Astrocyte (in vitro differentiated cells and primary cell): ENCODE results near the gene NR6A1. TPM values are rescaled to one million over a fixed set of nuclear protein-coding genes. Genes with fewer than 3 reads are reported as not detected.
A peak's percentile ranks its signal among the peaks of the same experiment; 100 is the strongest.

Source experiments
- DNase-seq: peaks from one replicate; pipeline ENCODE4 v3.0.0-alpha.2; 2010; ENCODE audit warnings: low read depth
- FAIRE-seq: peaks from 2 replicates; lab custom pipeline; 2011; peaks lifted over from hg19 to GRCh38; lab: Jason Lieb, UNC
- H2AFZ ChIP-seq: 2 replicates; pipeline ENCODE4 v1.6.0; 2012; ENCODE audit warnings: low read depth, low read length, inconsistent platforms
- H3K27ac ChIP-seq: 2 replicates; pipeline ENCODE4 v1.5.1; 2011; ENCODE audit warnings: low read depth, low read length, inconsistent platforms
- H3K27me3 ChIP-seq: 2 replicates; pipeline ENCODE4 v1.6.0; 2011; ENCODE audit warnings: low read length, inconsistent platforms; ENCODE audit not compliant: insufficient read depth
- H3K36me3 ChIP-seq: 2 replicates; pipeline ENCODE4 v1.5.1; 2011; ENCODE audit warnings: low read length, inconsistent platforms; ENCODE audit not compliant: insufficient read depth
- H3K4me1 ChIP-seq: 2 replicates; pipeline ENCODE4 v1.5.1; 2011; ENCODE audit warnings: low read length, inconsistent platforms; ENCODE audit not compliant: insufficient read depth
- H3K4me2 ChIP-seq: 2 replicates; pipeline ENCODE4 v1.6.0; 2012; ENCODE audit warnings: low read length, inconsistent platforms
- H3K4me3 ChIP-seq: 2 replicates; pipeline ENCODE4 v1.5.1; 2011; ENCODE audit warnings: low read depth, mild to moderate bottlenecking, low read length, inconsistent platforms; ENCODE audit not compliant: insufficient read depth
- H3K79me2 ChIP-seq: 2 replicates; pipeline ENCODE4 v1.6.0; 2012; ENCODE audit warnings: mild to moderate bottlenecking, low read length, inconsistent platforms; ENCODE audit not compliant: insufficient read depth
- H3K9ac ChIP-seq: 2 replicates; pipeline ENCODE4 v1.6.0; 2012; ENCODE audit warnings: mild to moderate bottlenecking, low read length, inconsistent platforms
- H3K9me3 ChIP-seq: 2 replicates; pipeline ENCODE4 v1.5.1; 2012; ENCODE audit warnings: low read depth, mild to moderate bottlenecking, low read length, inconsistent platforms; ENCODE audit not compliant: insufficient read depth
- H4K20me1 ChIP-seq: 2 replicates; pipeline ENCODE4 v1.6.0; 2012; ENCODE audit warnings: low read length, inconsistent platforms; ENCODE audit not compliant: insufficient read depth
- H3K27ac Mint-ChIP-seq: one replicate; pipeline ENCODE4 v1.8.0; 2021; ENCODE audit warnings: mild to moderate bottlenecking, mixed read lengths; ENCODE audit not compliant: unreplicated experiment
- H3K27me3 Mint-ChIP-seq: one replicate; pipeline ENCODE4 v1.8.0; 2021; ENCODE audit warnings: low read depth, mixed read lengths; ENCODE audit not compliant: unreplicated experiment
- H3K36me3 Mint-ChIP-seq: one replicate; pipeline ENCODE4 v1.8.0; 2021; ENCODE audit warnings: low read depth, mixed read lengths; ENCODE audit not compliant: unreplicated experiment
- H3K4me1 Mint-ChIP-seq: one replicate; pipeline ENCODE4 v1.8.0; 2021; ENCODE audit warnings: low read depth, mixed read lengths; ENCODE audit not compliant: unreplicated experiment
- H3K4me3 Mint-ChIP-seq: one replicate; pipeline ENCODE4 v1.8.0; 2021; ENCODE audit warnings: mild to moderate bottlenecking, moderate library complexity, mixed read lengths; ENCODE audit not compliant: unreplicated experiment
- H3K9me3 Mint-ChIP-seq: one replicate; pipeline ENCODE4 v1.8.0; 2021; ENCODE audit warnings: mild to moderate bottlenecking, mixed read lengths; ENCODE audit not compliant: unreplicated experiment
- EZH2 ChIP-seq: IDR thresholded peaks from 2 replicates; pipeline ENCODE4 v1.6.1; 2012; ENCODE audit warnings: mild to moderate bottlenecking, low read length, inconsistent platforms; ENCODE audit not compliant: insufficient read depth
- total RNA-seq: library from RNA; stranded (reverse); gene quantifications from 2 replicates; pipeline ENCODE4 v1.2.1, GENCODE V29; 2021
- TF ChIP-seq, protein P1 (sequence below): IDR thresholded peaks from 2 replicates; pipeline ENCODE4 v1.5.1; 2011; ENCODE audit warnings: low read depth, mild to moderate bottlenecking, inconsistent platforms, low read length, moderate library complexity; ENCODE audit not compliant: insufficient read depth

Gene NR6A1
- total RNA-seq, 1 donor from 2014 or later, result 20.8 TPM

DNA sequence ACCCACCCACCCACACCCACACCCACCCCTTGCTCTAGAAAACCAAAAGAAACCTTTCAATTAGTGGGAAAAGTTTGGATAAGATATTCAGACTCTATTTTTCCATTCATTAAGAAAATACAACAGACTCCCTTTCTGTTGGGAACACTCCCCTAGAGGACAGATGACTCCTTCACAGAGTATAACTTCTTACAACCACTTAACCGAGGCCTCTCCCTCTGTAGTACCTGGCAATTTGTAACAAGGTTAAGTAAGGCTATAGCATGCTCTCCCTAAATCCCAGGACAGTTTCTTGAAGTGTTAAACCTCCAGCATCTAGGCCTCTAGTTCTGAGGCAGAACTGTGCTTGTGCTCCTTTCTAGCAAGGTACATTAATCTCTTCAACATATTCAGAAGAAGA, 188.0 kb downstream of the NR6A1 start:
- Mint-ChIP-seq H3K4me3 (no peak overlapping the region), H3K27ac (peak overlapping the region; percentile 5), H3K27me3 (no peaks in the 10 kb centered on the region), H3K9me3 (no peaks in the 10 kb centered on the region), H3K36me3 (peaks cover 6% of the 10 kb centered on the region), H3K4me1 (peaks cover 17% of the 10 kb centered on the region)
- no peak overlapping the region for H2AFZ ChIP-seq
- no peaks in the 10 kb centered on the region for H3K9me3 ChIP-seq
- no peak overlapping the region for H3K9ac ChIP-seq
- H3K79me2 ChIP-seq, result no peaks in the 10 kb centered on the region
- no peaks in the 10 kb centered on the region for H3K4me1 ChIP-seq
- FAIRE-seq (no peak), DNase-seq (no peak)
- no peak overlapping the region for H3K4me3 ChIP-seq
- no peaks in the 10 kb centered on the region for H3K36me3 ChIP-seq
- H3K27ac ChIP-seq, result no peak overlapping the region
- no peaks in the 10 kb centered on the region for H4K20me1 ChIP-seq
- H3K27me3 ChIP-seq, result no peaks in the 10 kb centered on the region
- TF ChIP-seq EZH2, result no peak
- TF ChIP-seq, protein P1, sequence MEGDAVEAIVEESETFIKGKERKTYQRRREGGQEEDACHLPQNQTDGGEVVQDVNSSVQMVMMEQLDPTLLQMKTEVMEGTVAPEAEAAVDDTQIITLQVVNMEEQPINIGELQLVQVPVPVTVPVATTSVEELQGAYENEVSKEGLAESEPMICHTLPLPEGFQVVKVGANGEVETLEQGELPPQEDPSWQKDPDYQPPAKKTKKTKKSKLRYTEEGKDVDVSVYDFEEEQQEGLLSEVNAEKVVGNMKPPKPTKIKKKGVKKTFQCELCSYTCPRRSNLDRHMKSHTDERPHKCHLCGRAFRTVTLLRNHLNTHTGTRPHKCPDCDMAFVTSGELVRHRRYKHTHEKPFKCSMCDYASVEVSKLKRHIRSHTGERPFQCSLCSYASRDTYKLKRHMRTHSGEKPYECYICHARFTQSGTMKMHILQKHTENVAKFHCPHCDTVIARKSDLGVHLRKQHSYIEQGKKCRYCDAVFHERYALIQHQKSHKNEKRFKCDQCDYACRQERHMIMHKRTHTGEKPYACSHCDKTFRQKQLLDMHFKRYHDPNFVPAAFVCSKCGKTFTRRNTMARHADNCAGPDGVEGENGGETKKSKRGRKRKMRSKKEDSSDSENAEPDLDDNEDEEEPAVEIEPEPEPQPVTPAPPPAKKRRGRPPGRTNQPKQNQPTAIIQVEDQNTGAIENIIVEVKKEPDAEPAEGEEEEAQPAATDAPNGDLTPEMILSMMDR, result no peak
- H3K4me2 ChIP-seq, result no peak overlapping the region

- Histone ChIP-seq H2AFZ (no peak overlapping the region), H3K27ac (no peak overlapping the region), H3K9ac (no peak overlapping the region), H3K79me2 (no peaks in the 10 kb centered on the region), H3K27me3 (no peaks in the 10 kb centered on the region), H3K4me3 (no peak overlapping the region), H4K20me1 (no peaks in the 10 kb centered on the region), H3K9me3 (no peaks in the 10 kb centered on the region), H3K4me2 (no peak overlapping the region), H3K4me1 (no peaks in the 10 kb centered on the region), H3K36me3 (no peaks in the 10 kb centered on the region)
- Mint-ChIP-seq H3K27ac (no peak overlapping the region), H3K9me3 (no peaks in the 10 kb centered on the region), H3K4me3 (no peak overlapping the region), H3K36me3 (peaks cover 6% of the 10 kb centered on the region), H3K4me1 (peaks cover 25% of the 10 kb centered on the region), H3K27me3 (no peaks in the 10 kb centered on the region)
- DNase-seq, result no peak
- FAIRE-seq, result no peak
- TF ChIP-seq, protein P1, result no peak
- no peak for TF ChIP-seq EZH2
These were observed 190.9 kb downstream of the NR6A1 start for GRCh38 chr9:124580186-124580585.

DNA sequence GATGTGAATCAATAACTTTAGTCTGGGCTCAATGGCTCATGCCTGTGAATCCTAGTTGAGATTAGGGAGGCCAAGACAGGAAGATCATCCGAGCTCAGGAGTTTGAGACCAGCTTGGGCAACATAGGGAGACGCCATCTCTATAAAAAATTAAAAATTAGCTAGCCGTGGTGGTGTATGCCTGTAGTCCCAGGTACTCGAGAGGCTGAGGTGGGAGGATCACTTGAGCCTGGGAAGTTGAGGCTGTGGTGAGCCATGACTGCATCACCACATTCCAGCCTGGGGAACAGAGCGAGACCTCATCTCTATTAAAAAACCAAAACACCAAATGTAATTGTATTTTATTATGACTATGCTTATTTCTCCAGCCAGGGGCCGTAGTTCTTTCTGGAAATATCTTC, 194.4 kb downstream of the NR6A1 start:
- peaks cover 44% of the 10 kb centered on the region for H3K4me1 Mint-ChIP-seq
- Histone ChIP-seq H3K4me1 (peaks cover 7% of the 10 kb centered on the region), H2AFZ (no peak overlapping the region), H3K4me3 (no peak overlapping the region), H3K27ac (no peak overlapping the region), H4K20me1 (no peaks in the 10 kb centered on the region), H3K9me3 (no peaks in the 10 kb centered on the region), H3K36me3 (no peaks in the 10 kb centered on the region), H3K27me3 (no peaks in the 10 kb centered on the region), H3K9ac (no peak overlapping the region), H3K79me2 (no peaks in the 10 kb centered on the region), H3K4me2 (no peak overlapping the region)
- H3K9me3 Mint-ChIP-seq, result no peaks in the 10 kb centered on the region
- DNase-seq, result no peak
- H3K27me3 Mint-ChIP-seq, result no peaks in the 10 kb centered on the region
- FAIRE-seq, result no peak
- TF ChIP-seq, protein P1, result no peak
- TF ChIP-seq EZH2, result no peak
- H3K27ac Mint-ChIP-seq, result peak overlapping the region; percentile 85
- no peaks in the 10 kb centered on the region for H3K36me3 Mint-ChIP-seq
- no peak overlapping the region for H3K4me3 Mint-ChIP-seq
